GM23338 (cell line): Measurements from ENCODE around the gene COBLL1. TPM values are rescaled to one million over a fixed set of nuclear protein-coding genes. Genes with fewer than 3 reads are reported as not detected.

Experiments used
- ATAC-seq: fragments of 200-7000 bp; cut with Tn5 transposase; 3 replicates; pipeline ENCODE4 v1.9.1; 2020
- DNase-seq: peaks from one replicate; pipeline ENCODE4 v3.0.0-alpha.2; 2015; ENCODE audit warnings: low spot score
- H2AFZ ChIP-seq: fragments of 200-600 bp; sonication (generic); 2 replicates; pipeline ENCODE4 v1.8.0; 2016; ENCODE audit warnings: antibody characterized with exemption, mild to moderate bottlenecking, moderate library complexity
- H3F3A ChIP-seq: fragments of 200-600 bp; sonication (generic); replicated peaks from 2 replicates; pipeline ENCODE4 v1.8.0; 2017; ENCODE audit warnings: antibody characterized with exemption, mixed run types, low read depth
- H3K27ac ChIP-seq: fragments of 200-600 bp; sonication (generic); 2 replicates; pipeline ENCODE4 v1.6.1; 2016; ENCODE audit warnings: low read depth
- H3K27me3 ChIP-seq: fragments of 200-600 bp; sonication (generic); 2 replicates; pipeline ENCODE4 v1.8.0; 2016; ENCODE audit warnings: mild to moderate bottlenecking, mixed run types, moderate library complexity; ENCODE audit not compliant: insufficient read depth
- H3K36me3 ChIP-seq: fragments of 200-600 bp; sonication (generic); 2 replicates; pipeline ENCODE4 v1.8.0; 2016; ENCODE audit warnings: mild to moderate bottlenecking; ENCODE audit not compliant: insufficient read depth
- H3K4me1 ChIP-seq: fragments of 200-600 bp; sonication (generic); 2 replicates; pipeline ENCODE4 v1.8.0; 2016; ENCODE audit warnings: mild to moderate bottlenecking, moderate library complexity; ENCODE audit not compliant: insufficient read depth
- H3K4me2 ChIP-seq: fragments of 200-600 bp; sonication (generic); 2 replicates; pipeline ENCODE4 v1.7.1; 2017; ENCODE audit warnings: mixed run types
- H3K4me3 ChIP-seq: fragments of 200-600 bp; sonication (generic); 2 replicates; pipeline ENCODE4 v1.6.1; 2016; ENCODE audit warnings: mixed run types
- H3K79me2 ChIP-seq: fragments of 200-600 bp; sonication (generic); replicated peaks from 2 replicates; pipeline ENCODE4 v1.8.0; 2017; ENCODE audit warnings: mild to moderate bottlenecking; ENCODE audit not compliant: insufficient read depth
- H3K9me2 ChIP-seq: fragments of 200-600 bp; sonication (generic); 2 replicates; pipeline ENCODE4 v1.8.0; 2017; ENCODE audit not compliant: insufficient read depth
- H4K20me1 ChIP-seq: fragments of 200-600 bp; sonication (generic); replicated peaks from 2 replicates; pipeline ENCODE4 v1.8.0; 2017; ENCODE audit warnings: mild to moderate bottlenecking; ENCODE audit not compliant: insufficient read depth
- H3K27ac Mint-ChIP-seq: 2 replicates; pipeline ENCODE4 v1.8.0; 2020; ENCODE audit warnings: inconsistent platforms, mild to moderate bottlenecking, moderate library complexity, mixed read lengths
- H3K27me3 Mint-ChIP-seq: 3 replicates; pipeline ENCODE4 v1.8.0; 2022; ENCODE audit warnings: low read depth, mild to moderate bottlenecking, moderate library complexity, mixed read lengths, inconsistent platforms; ENCODE audit not compliant: insufficient read depth, poor library complexity
- H3K36me3 Mint-ChIP-seq: 3 replicates; pipeline ENCODE4 v1.8.0; 2021; ENCODE audit warnings: low read depth, mild to moderate bottlenecking, inconsistent platforms, moderate library complexity, mixed read lengths
- H3K4me1 Mint-ChIP-seq: 3 replicates; pipeline ENCODE4 v1.8.0; 2020; ENCODE audit warnings: mild to moderate bottlenecking, inconsistent platforms, mixed read lengths
- H3K4me3 Mint-ChIP-seq: 3 replicates; pipeline ENCODE4 v1.8.0; 2021; ENCODE audit warnings: moderate library complexity, mild to moderate bottlenecking, inconsistent platforms, mixed read lengths
- H3K9me3 Mint-ChIP-seq: 3 replicates; pipeline ENCODE4 v1.8.0; 2020; ENCODE audit warnings: moderate library complexity, mild to moderate bottlenecking, inconsistent platforms, mixed read lengths
- CREB1 ChIP-seq: fragments of 250-450 bp; sonication (Bioruptor Pico); IDR thresholded peaks from 2 replicates; pipeline ENCODE4 v1.5.0; 2020; ENCODE audit warnings: low read depth, mild to moderate bottlenecking, moderate library complexity
- ETS1 ChIP-seq: IDR thresholded peaks from 2 replicates; pipeline ENCODE4 v1.6.1; 2016; ENCODE audit warnings: antibody characterized with exemption
- EZH2 ChIP-seq: fragments of 200-600 bp; sonication (generic); IDR thresholded peaks from one replicate; pipeline ENCODE4 v1.8.0; 2017; ENCODE audit warnings: antibody characterized with exemption, mild to moderate bottlenecking, low read depth; ENCODE audit not compliant: unreplicated experiment
- EZH2phosphoT487 ChIP-seq: fragments of 200-600 bp; sonication (generic); IDR thresholded peaks from one replicate; pipeline ENCODE4 v1.8.1; 2018; ENCODE audit warnings: antibody characterized with exemption; ENCODE audit not compliant: unreplicated experiment
- JUNB ChIP-seq: IDR thresholded peaks from one replicate; pipeline ENCODE4 v1.6.1; 2016; ENCODE audit warnings: antibody characterized with exemption; ENCODE audit not compliant: unreplicated experiment
- NANOG ChIP-seq: IDR thresholded peaks from 2 replicates; pipeline ENCODE4 v1.6.1; 2016; ENCODE audit warnings: antibody characterized with exemption, borderline replicate concordance
- POLR2AphosphoS5 ChIP-seq: IDR thresholded peaks from 2 replicates; pipeline ENCODE4 v1.6.1; 2016; ENCODE audit warnings: antibody characterized with exemption, low read depth
- REST ChIP-seq: IDR thresholded peaks from one replicate; pipeline ENCODE4 v1.6.1; 2018; ENCODE audit warnings: antibody characterized with exemption; ENCODE audit not compliant: unreplicated experiment
- STAT1 ChIP-seq: IDR thresholded peaks from one replicate; pipeline ENCODE4 v1.6.1; 2016; ENCODE audit warnings: antibody characterized with exemption; ENCODE audit not compliant: unreplicated experiment
- ZNF114 ChIP-seq: fragments of 250-450 bp; sonication (Bioruptor Pico); IDR thresholded peaks from 2 replicates; pipeline ENCODE4 v1.5.0; 2020; ENCODE audit warnings: mild to moderate bottlenecking, moderate library complexity
- ZNF331 ChIP-seq: fragments of 250-450 bp; sonication (Bioruptor Pico); IDR thresholded peaks from 2 replicates; pipeline ENCODE4 v1.5.0; 2020; ENCODE audit warnings: low read depth, mild to moderate bottlenecking, moderate library complexity
- ZNF462 ChIP-seq: fragments of 250-450 bp; sonication (Bioruptor Pico); IDR thresholded peaks from 2 replicates; pipeline ENCODE4 v1.5.0; 2020; ENCODE audit warnings: mild to moderate bottlenecking, moderate library complexity
- polyA plus RNA-seq: library from polyadenylated mRNA; unstranded; fragments of >200 nt; fragmentation: Nextera tagmentation; extraction: Ambion mirVana; gene quantifications from 2 replicates; pipeline ENCODE4 v1.2.1, GENCODE V29; 2016
- total RNA-seq: library from RNA; depleted of rRNA; stranded (reverse); fragments of >200 nt; shearing (Covaris generic); gene quantifications from 2 replicates; pipeline ENCODE4 v1.2.3, GENCODE V29; 2014

The COBLL1 gene
- total and polyA plus RNA-seq, 2 experiments from 2014 or later, result 2.9 to 7.4 TPM

GRCh38 chr2:164818149-164819136 lies 23.2 kb downstream of the COBLL1 start (continued):
- no peak for TF ChIP-seq ZNF331
- no peak for TF ChIP-seq ZNF114 (CRISPR knock-in tag)

- H3K4me1 ChIP-seq, result no peaks in the 10 kb centered on the region
- no peaks in the 10 kb centered on the region for H3K36me3 Mint-ChIP-seq
- H3K4me2 ChIP-seq, result no peak overlapping the region
- no peak overlapping the region for H3K27ac ChIP-seq
- no peaks in the 10 kb centered on the region for H3K27me3 ChIP-seq
- DNase-seq (no peak), ATAC-seq (no peak)
- no peak overlapping the region for H3K4me3 ChIP-seq
- H3K9me2 ChIP-seq, result 0 out of 2 replicates have a peak, but pooled peaks cover 3% of the 10 kb centered on the region
- no peaks in the 10 kb centered on the region for H3K9me3 Mint-ChIP-seq
- no peaks in the 10 kb centered on the region for H3K79me2 ChIP-seq
- no peak for TF ChIP-seq POLR2AphosphoS5
- no peak for TF ChIP-seq ZNF114 (CRISPR knock-in tag)
- no peak for TF ChIP-seq ETS1
- TF ChIP-seq NANOG, result no peak
- no peak for TF ChIP-seq REST
- TF ChIP-seq JUNB, result no peak
- no peak for TF ChIP-seq ZNF331
- no peak for TF ChIP-seq STAT1
- no peak for TF ChIP-seq EZH2phosphoT487
- no peak for TF ChIP-seq ZNF462 (CRISPR knock-in tag)
- TF ChIP-seq CREB1 (CRISPR knock-in tag), result no peak
- TF ChIP-seq EZH2, result no peak
- H4K20me1 ChIP-seq, result 0 out of 2 replicates have a peak, but pooled peaks cover 3% of the 10 kb centered on the region
- no peak overlapping the region for H3K4me3 Mint-ChIP-seq
- peaks cover 1% of the 10 kb centered on the region for H3K27me3 Mint-ChIP-seq
- no peaks in the 10 kb centered on the region for H3F3A ChIP-seq
- no peaks in the 10 kb centered on the region for H3K4me1 Mint-ChIP-seq
- H3K36me3 ChIP-seq, result no peaks in the 10 kb centered on the region
- no peak overlapping the region for H3K27ac Mint-ChIP-seq
- no peak overlapping the region for H2AFZ ChIP-seq
Observed at GRCh38 chr2:164816900-164817299, 24.7 kb downstream of the COBLL1 start.
